K562 (cell line): Measurements from ENCODE around the gene RERE.

Source experiments
- KDM1A ChIP-seq, 2 experiments: fragments of 450-650 bp; IDR thresholded peaks; 2 replicates each; pipeline ENCODE4 v1.6.1; 2016; ENCODE audit warnings: mild to moderate bottlenecking in 2 of 2
- MEIS2 ChIP-seq: fragments of 450-650 bp; IDR thresholded peaks from 2 replicates; pipeline ENCODE4 v1.6.1; 2014; ENCODE audit warnings: mild to moderate bottlenecking; ENCODE audit not compliant: partially characterized antibody
- NR2F6 ChIP-seq: fragments of 450-650 bp; formaldehyde crosslinking; IDR thresholded peaks from 2 replicates; pipeline ENCODE4 v1.4.0; 2020; ENCODE audit warnings: mild to moderate bottlenecking
- POLR2A ChIP-seq: fragments of 450-650 bp; conservative IDR thresholded peaks from 2 replicates; pipeline ENCODE4 v1.6.1; 2016
- SMC3 ChIP-seq: conservative IDR thresholded peaks from 2 replicates; pipeline ENCODE4 v1.6.1; 2011; ENCODE audit warnings: low read depth, low read length, improper control_type of control experiment; ENCODE audit not compliant: insufficient read depth
- SPI1 ChIP-seq: IDR thresholded peaks from 2 replicates; pipeline ENCODE4 v1.6.1; 2011; ENCODE audit warnings: low read depth, low read length, control low read depth, borderline replicate concordance
- TF ChIP-seq, protein P1 (sequence below), 3 experiments: IDR thresholded peaks in 2 of 3; conservative IDR thresholded peaks in 1 of 3; 2 replicates each; pipeline ENCODE4 v1.5.1; 2011 to 2012; ENCODE audit warnings: low read length in 3 of 3, mild to moderate bottlenecking in 3 of 3, control low read depth in 2 of 3, improper control_type of control experiment in 1 of 3, inconsistent platforms in 1 of 3, low read depth in 1 of 3, mixed read lengths in 1 of 3, moderate library complexity in 1 of 3; ENCODE audit not compliant: insufficient read depth in 2 of 3

DNA sequence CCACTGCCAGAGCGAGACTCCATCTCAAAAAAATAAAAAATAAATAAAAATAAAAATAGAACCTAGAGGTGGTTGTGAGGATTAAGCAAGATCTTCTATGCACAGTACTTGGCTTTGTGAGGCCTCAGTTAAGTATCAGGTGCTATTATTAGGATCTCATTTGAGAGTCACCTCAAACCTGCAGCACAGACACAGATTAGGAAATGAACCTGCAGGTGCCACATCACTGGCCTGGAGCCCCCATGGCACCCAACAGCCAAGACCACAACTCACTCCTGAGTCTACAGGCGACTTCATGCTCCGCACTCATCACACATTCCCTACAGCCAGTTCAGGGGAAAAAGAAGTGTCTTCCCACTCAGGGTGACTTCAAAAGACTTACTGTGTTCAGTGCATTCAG, 322.8 kb downstream of the RERE start:
- TF ChIP-seq, protein P1, sequence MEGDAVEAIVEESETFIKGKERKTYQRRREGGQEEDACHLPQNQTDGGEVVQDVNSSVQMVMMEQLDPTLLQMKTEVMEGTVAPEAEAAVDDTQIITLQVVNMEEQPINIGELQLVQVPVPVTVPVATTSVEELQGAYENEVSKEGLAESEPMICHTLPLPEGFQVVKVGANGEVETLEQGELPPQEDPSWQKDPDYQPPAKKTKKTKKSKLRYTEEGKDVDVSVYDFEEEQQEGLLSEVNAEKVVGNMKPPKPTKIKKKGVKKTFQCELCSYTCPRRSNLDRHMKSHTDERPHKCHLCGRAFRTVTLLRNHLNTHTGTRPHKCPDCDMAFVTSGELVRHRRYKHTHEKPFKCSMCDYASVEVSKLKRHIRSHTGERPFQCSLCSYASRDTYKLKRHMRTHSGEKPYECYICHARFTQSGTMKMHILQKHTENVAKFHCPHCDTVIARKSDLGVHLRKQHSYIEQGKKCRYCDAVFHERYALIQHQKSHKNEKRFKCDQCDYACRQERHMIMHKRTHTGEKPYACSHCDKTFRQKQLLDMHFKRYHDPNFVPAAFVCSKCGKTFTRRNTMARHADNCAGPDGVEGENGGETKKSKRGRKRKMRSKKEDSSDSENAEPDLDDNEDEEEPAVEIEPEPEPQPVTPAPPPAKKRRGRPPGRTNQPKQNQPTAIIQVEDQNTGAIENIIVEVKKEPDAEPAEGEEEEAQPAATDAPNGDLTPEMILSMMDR (IDR thresholded peaks at IDR 0.05 in 2 of 3, conservative IDR thresholded peaks at IDR 0.05 in 1 of 3; ENCODE audit: insufficient read depth in 2 of 3, low read depth in 1 of 3, low read length in 3 of 3): no peak
- TF ChIP-seq SMC3: no peak
- no peak for TF ChIP-seq MEIS2
- no peak for TF ChIP-seq SPI1
- TF ChIP-seq KDM1A (IDR thresholded peaks at IDR 0.05): no peak
- no peak for TF ChIP-seq NR2F6 (CRISPR knock-in tag)
- TF ChIP-seq POLR2A: no peak
